Gastroesophageal sphincter (tissue), 4 donors: ENCODE data around the gene GRM7. TPM values are rescaled to one million over a fixed set of nuclear protein-coding genes. Genes with fewer than 3 reads are reported as not detected.

Experiments
- ATAC-seq: fragments of 150-250 bp; one replicate; pipeline ENCODE4 v1.9.1; 2016; ENCODE audit warnings: mild to moderate bottlenecking, moderate library complexity
- H3K27ac ChIP-seq, 4 donors: fragments of 200-600 bp; sonication (generic) in 3 of 4; 1 replicate in 3 of 4; 2 replicates in 1 of 4; pipeline ENCODE4 v1.5.1; 2016 to 2019
- H3K27me3 ChIP-seq: fragments of 200-600 bp; sonication (generic); one replicate; pipeline ENCODE4 v1.5.1; 2019
- H3K36me3 ChIP-seq, 2 donors: fragments of 200-600 bp; sonication (generic); one replicate each; pipeline ENCODE4 v1.5.1; 2019; ENCODE audit warnings: control low read depth in 1 of 2
- H3K4me1 ChIP-seq, 3 donors: fragments of 200-600 bp; sonication (generic); 1 replicate in 2 of 3; 2 replicates in 1 of 3; pipeline ENCODE4 v1.5.1; 2016 to 2019; ENCODE audit warnings: control low read depth in 2 of 3
- H3K4me3 ChIP-seq, 2 donors: fragments of 200-600 bp; sonication (generic); one replicate each; pipeline ENCODE4 v1.5.1; 2019; ENCODE audit warnings: mild to moderate bottlenecking in 1 of 2, moderate library complexity in 1 of 2
- H3K9me3 ChIP-seq, 3 donors: fragments of 200-600 bp; sonication (generic); one replicate each; pipeline ENCODE4 v1.5.1; 2017 to 2019; ENCODE audit warnings: control low read depth in 2 of 3
- EP300 ChIP-seq: sonication (generic); formaldehyde crosslinking; IDR thresholded peaks from one replicate; pipeline ENCODE4 v1.6.1; 2017; ENCODE audit warnings: antibody characterized with exemption, mild to moderate bottlenecking
- POLR2A ChIP-seq, 2 donors: fragments of 450-650 bp; IDR thresholded peaks; one replicate each; pipeline ENCODE4 v1.6.1; 2017; ENCODE audit warnings: antibody characterized with exemption in 2 of 2, mild to moderate bottlenecking in 2 of 2, moderate library complexity in 1 of 2
- POLR2AphosphoS5 ChIP-seq: sonication (generic); formaldehyde crosslinking; IDR thresholded peaks from one replicate; pipeline ENCODE4 v1.6.1; 2017; ENCODE audit warnings: antibody characterized with exemption
- WGBS, 2 donors: methylation state at CpG; one replicate each; pipeline ENCODE4 v1.1.5; 2018; ENCODE audit warnings: low coverage in 1 of 2; 5-methylcytosine and 5-hydroxymethylcytosine counted together
- total RNA-seq, 4 donors: library from RNA; depleted of rRNA; stranded (reverse); fragments of >200 nt; gene quantifications; one replicate each; pipeline ENCODE4 v1.1.0, GENCODE V29; 2016
- TF ChIP-seq, protein P1 (sequence below), 4 experiments: fragments of 200-600 bp in 2 of 4; fragments of 450-650 bp in 2 of 4; sonication (generic) in 1 of 4; IDR thresholded peaks; one replicate each; pipeline ENCODE4 v1.5.1; 2017 to 2019; ENCODE audit warnings: antibody characterized with exemption in 4 of 4, mild to moderate bottlenecking in 2 of 4, moderate library complexity in 2 of 4

The GRM7 gene
- total RNA-seq, 4 donors from 2014 or later, result 0.40 to 7.6 TPM; not detected in 2

DNA sequence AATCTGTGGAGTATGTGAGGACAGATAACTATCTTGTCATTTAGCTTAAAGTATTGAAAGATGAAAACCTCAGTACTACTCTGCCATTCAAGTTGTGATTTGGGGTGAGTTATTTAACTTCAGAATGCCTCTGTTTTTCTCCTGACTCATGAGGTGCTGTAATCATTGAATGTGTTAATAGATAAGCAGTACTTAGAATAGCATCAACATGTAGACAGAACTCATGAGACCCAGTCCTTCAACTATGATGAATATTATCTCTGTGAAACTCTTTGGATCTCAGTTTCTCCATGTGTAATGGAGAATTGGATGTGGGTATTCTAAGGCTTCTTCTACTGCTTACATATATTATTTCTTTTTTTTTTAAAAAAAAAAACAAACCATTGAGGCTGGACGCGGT, 431.4 kb downstream of the GRM7 start:
- no peak overlapping the region for H3K27ac ChIP-seq
- H3K9me3 ChIP-seq, result no peaks in the 10 kb centered on the region
- no peak overlapping the region for H3K4me3 ChIP-seq
- no peaks in the 10 kb centered on the region for H3K36me3 ChIP-seq
- ATAC-seq, result no peak
- no peak for TF ChIP-seq EP300
- TF ChIP-seq POLR2A (IDR thresholded peaks at IDR 0.05), result no peak
- no peak for TF ChIP-seq POLR2AphosphoS5
- TF ChIP-seq, protein P1, sequence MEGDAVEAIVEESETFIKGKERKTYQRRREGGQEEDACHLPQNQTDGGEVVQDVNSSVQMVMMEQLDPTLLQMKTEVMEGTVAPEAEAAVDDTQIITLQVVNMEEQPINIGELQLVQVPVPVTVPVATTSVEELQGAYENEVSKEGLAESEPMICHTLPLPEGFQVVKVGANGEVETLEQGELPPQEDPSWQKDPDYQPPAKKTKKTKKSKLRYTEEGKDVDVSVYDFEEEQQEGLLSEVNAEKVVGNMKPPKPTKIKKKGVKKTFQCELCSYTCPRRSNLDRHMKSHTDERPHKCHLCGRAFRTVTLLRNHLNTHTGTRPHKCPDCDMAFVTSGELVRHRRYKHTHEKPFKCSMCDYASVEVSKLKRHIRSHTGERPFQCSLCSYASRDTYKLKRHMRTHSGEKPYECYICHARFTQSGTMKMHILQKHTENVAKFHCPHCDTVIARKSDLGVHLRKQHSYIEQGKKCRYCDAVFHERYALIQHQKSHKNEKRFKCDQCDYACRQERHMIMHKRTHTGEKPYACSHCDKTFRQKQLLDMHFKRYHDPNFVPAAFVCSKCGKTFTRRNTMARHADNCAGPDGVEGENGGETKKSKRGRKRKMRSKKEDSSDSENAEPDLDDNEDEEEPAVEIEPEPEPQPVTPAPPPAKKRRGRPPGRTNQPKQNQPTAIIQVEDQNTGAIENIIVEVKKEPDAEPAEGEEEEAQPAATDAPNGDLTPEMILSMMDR (IDR thresholded peaks at IDR 0.05), result no peak
- WGBS, 2 donors, result 100% methylated on average over 2 of the region's 2 CpGs; no CpG with 5 or more reads in 1 of the 2 donors
- no peaks in the 10 kb centered on the region for H3K27me3 ChIP-seq
- H3K4me1 ChIP-seq, result no peaks in the 10 kb centered on the region

DNA sequence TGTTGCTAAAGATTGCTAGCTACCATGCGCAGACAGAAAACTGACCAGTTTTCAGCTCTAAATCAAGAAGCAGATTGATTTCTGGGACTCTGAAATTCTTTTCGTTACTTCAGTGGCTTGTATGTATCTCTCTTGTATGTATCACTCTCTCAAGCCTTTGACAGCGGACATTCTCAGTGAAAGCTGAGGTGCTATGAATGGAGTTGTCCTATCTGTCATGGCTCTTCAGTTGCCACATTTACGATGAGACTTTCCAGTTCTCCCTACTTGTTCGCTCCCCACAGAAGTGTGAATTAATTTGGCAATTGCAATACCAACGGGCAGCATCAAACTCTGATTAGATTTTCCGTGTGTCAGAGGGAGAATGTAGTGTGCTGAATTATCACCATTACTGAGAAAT, 432.4 kb downstream of the GRM7 start:
- ATAC-seq, result no peak
- Histone ChIP-seq H3K9me3 (no peaks in the 10 kb centered on the region), H3K27ac (no peak overlapping the region), H3K27me3 (no peaks in the 10 kb centered on the region), H3K4me1 (no peaks in the 10 kb centered on the region), H3K4me3 (no peak overlapping the region), H3K36me3 (no peaks in the 10 kb centered on the region)
- TF ChIP-seq EP300 (no peak), POLR2AphosphoS5 (no peak), POLR2A (IDR thresholded peaks at IDR 0.05) (no peak)
- TF ChIP-seq, protein P1 (IDR thresholded peaks at IDR 0.05), result no peak
- WGBS, 2 donors, result 90 to 94% methylated on average over 7 of the region's 7 CpGs

DNA sequence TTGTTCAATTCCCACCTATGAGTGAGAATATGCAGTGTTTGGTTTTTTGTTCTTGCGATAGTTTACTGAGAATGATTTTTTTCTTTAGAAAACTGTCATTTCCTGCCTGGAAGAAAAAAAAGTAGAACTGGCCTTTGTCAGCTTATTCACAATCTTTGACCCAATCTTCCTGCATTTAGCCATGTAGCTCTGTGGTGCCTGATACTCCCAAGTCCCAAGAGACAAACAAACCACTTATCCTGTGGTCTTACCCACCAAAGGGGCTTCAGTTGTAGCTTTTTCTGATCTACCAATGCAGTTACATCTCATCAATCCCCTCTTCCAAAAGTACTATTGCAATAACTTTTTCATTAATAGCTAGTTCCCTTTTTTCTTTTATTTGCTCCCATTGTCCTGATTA, 444.6 kb downstream of the GRM7 start:
- no peaks in the 10 kb centered on the region for H3K27me3 ChIP-seq
- ATAC-seq, result no peak
- TF ChIP-seq EP300, result no peak
- TF ChIP-seq POLR2AphosphoS5, result no peak
- TF ChIP-seq, protein P1 (IDR thresholded peaks at IDR 0.05), result no peak
- no peak for TF ChIP-seq POLR2A (IDR thresholded peaks at IDR 0.05)
- peaks cover 0 to 15% (median 4%) of the 10 kb centered on the region in 3 donors for H3K4me1 ChIP-seq
- H3K36me3 ChIP-seq, result no peaks in the 10 kb centered on the region
- H3K4me3 ChIP-seq, result no peak overlapping the region
- WGBS, 2 donors, result no CpG with 5 or more reads among the region's 1 CpG
- no peaks in the 10 kb centered on the region for H3K9me3 ChIP-seq
- H3K27ac ChIP-seq, result no peak overlapping the region

DNA sequence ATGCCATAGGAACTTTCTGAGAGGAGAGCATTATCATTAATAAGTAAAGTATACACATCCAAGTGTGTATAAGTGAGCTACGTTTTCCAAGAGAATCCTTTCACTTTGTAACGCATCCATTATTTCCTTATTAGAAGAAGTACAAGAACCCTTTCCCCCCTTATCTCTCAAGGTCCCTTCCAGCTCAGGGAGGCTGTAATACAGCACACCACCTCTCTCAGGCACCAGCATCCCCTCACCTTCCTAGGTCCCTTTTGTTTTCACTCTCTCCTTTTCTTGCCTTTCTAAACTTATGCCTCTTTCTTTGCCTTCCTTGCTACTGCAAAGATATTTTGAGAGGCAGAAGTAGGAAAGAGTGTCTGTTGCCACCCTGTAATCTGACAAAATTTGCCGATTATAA, 446.0 kb downstream of the GRM7 start:
- H3K27ac ChIP-seq, result no peak overlapping the region
- H3K27me3 ChIP-seq, result no peaks in the 10 kb centered on the region
- TF ChIP-seq POLR2A (IDR thresholded peaks at IDR 0.05) (no peak), POLR2AphosphoS5 (no peak), EP300 (no peak)
- TF ChIP-seq, protein P1 (IDR thresholded peaks at IDR 0.05), result no peak
- no peaks in the 10 kb centered on the region for H3K9me3 ChIP-seq
- no peak overlapping the region for H3K4me3 ChIP-seq
- H3K36me3 ChIP-seq, result no peaks in the 10 kb centered on the region
- peaks cover 0 to 15% (median 4%) of the 10 kb centered on the region in 3 donors for H3K4me1 ChIP-seq
- no peak for ATAC-seq
- WGBS, 2 donors, result 48 to 54% methylated on average over 2 to 3 of the region's 3 CpGs

DNA sequence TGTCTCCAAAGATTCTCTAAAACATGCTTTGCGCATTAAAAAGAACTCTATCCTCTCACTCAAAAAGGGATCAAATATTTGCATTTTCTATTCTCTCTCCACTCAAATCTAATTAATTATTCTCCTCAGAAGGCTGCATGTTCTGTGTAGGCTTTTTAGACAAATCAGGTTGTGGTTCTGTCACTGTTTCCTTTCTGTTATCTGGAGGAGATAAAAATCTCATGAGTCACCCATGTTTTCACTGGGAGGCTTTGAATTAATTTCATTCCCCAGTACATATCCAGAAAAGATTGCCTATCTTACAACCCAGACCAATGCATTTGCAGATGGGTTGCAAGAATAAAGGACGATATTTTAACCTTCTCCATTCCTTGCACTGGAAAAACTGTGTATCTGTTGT, 446.5 kb downstream of the GRM7 start:
- no peaks in the 10 kb centered on the region for H3K27me3 ChIP-seq
- TF ChIP-seq EP300 (no peak), POLR2AphosphoS5 (no peak), POLR2A (IDR thresholded peaks at IDR 0.05) (no peak)
- TF ChIP-seq, protein P1 (IDR thresholded peaks at IDR 0.05), result no peak
- H3K9me3 ChIP-seq, result no peaks in the 10 kb centered on the region
- no peak for ATAC-seq
- peaks cover 0 to 15% (median 4%) of the 10 kb centered on the region in 3 donors for H3K4me1 ChIP-seq
- no peak overlapping the region for H3K4me3 ChIP-seq
- no peak overlapping the region for H3K27ac ChIP-seq
- WGBS, 2 donors, result 62 to 85% methylated on average over 2 of the region's 2 CpGs
- no peaks in the 10 kb centered on the region for H3K36me3 ChIP-seq
